Sigmoid colon (tissue), 7 donors: ENCODE data around the gene CACNA1G. TPM values are rescaled to one million over a fixed set of nuclear protein-coding genes. Genes with fewer than 3 reads are reported as not detected.
A peak's percentile ranks its signal among the peaks of the same experiment; 100 is the strongest.

Source experiments
- DNase-seq: peaks from one replicate; pipeline ENCODE4 v3.0.0-alpha.2; 2019
- H3K27ac ChIP-seq, 4 donors: fragments of 200-600 bp; sonication (generic); one replicate each; pipeline ENCODE4 v1.5.1; 2016 to 2019; ENCODE audit warnings: mild to moderate bottlenecking in 1 of 4
- H3K27me3 ChIP-seq, 3 donors: fragments of 200-600 bp; sonication (generic); one replicate each; pipeline ENCODE4 v1.5.1; 2019; ENCODE audit warnings: mild to moderate bottlenecking in 1 of 3
- H3K36me3 ChIP-seq, 4 donors: fragments of 200-600 bp; sonication (generic); one replicate each; pipeline ENCODE4 v1.5.1; 2016 to 2019
- H3K4me1 ChIP-seq, 4 donors: fragments of 200-600 bp; sonication (generic); one replicate each; pipeline ENCODE4 v1.5.1; 2017 to 2019
- H3K4me3 ChIP-seq, 4 donors: fragments of 200-600 bp; sonication (generic); one replicate each; pipeline ENCODE4 v1.5.1; 2017 to 2019; ENCODE audit warnings: mild to moderate bottlenecking in 2 of 4, moderate library complexity in 1 of 4
- H3K9me3 ChIP-seq, 4 donors: fragments of 200-600 bp in 3 of 4; sonication (generic) in 3 of 4; one replicate each; pipeline versions ENCODE4 v1.5.1 to v1.6.1; 2013 to 2019
- CTCF ChIP-seq, 4 experiments: fragments of 450-650 bp in 3 of 4; fragments of 200-600 bp in 1 of 4; IDR thresholded peaks; one replicate each; pipeline ENCODE4 v1.5.1; 2016 to 2019; ENCODE audit warnings: antibody characterized with exemption in 4 of 4, mild to moderate bottlenecking in 3 of 4, moderate library complexity in 2 of 4
- EP300 ChIP-seq, 4 donors: sonication (generic); formaldehyde crosslinking; IDR thresholded peaks; one replicate each; pipeline ENCODE4 v1.6.1; 2017; ENCODE audit warnings: antibody characterized with exemption in 4 of 4
- POLR2A ChIP-seq, 2 donors: fragments of 450-650 bp; IDR thresholded peaks; one replicate each; pipeline ENCODE4 v1.6.1; 2016; ENCODE audit warnings: antibody characterized with exemption in 2 of 2, mild to moderate bottlenecking in 2 of 2, moderate library complexity in 2 of 2
- POLR2AphosphoS5 ChIP-seq, 4 donors: sonication (generic); formaldehyde crosslinking; IDR thresholded peaks; one replicate each; pipeline ENCODE4 v1.6.1; 2017; ENCODE audit warnings: antibody characterized with exemption in 4 of 4
- whole genome bisulfite sequencing, 2 donors: extraction: QIAGEN DNeasy Blood & Tissue Kit; methylation state at CpG; one replicate each; pipeline ENCODE4 v1.1.7; 2013; 5-methylcytosine and 5-hydroxymethylcytosine counted together
- intact Hi-C: fragments of 100-400 bp; cut with DNase I; formaldehyde crosslinking; loops from one replicate; pipeline ENCODE4 v1.15.1; 2023
- polyA plus RNA-seq, 3 donors: library from polyadenylated mRNA; stranded (reverse); fragments of 200-250 nt; gene quantifications; one replicate each; pipeline ENCODE4 v1.2.3, GENCODE V29; 2013
- total RNA-seq, 4 donors: library from RNA; depleted of rRNA; stranded (reverse); fragments of >200 nt; gene quantifications; one replicate each; pipeline ENCODE4 v1.1.0, GENCODE V29; 2016
- donor health status: healthy with polysubstance abuse.
- donor health status: Bipolar disorder and iron deficiency.
- donor health status: healthy.

CACNA1G gene
- total and polyA plus RNA-seq, 7 donors: under 0.01 to 1.4 (median 0.34) TPM; not detected in 1

- H3K27ac ChIP-seq: peak overlapping the region; percentile 50 to 79 (median 72)
- H3K4me3 ChIP-seq: peak overlapping the region; percentile 39 to 70 (median 60)
- no peaks in the 10 kb centered on the region for H3K27me3 ChIP-seq
- DNase-seq: peak; percentile 92
- H3K4me1 ChIP-seq: peaks cover 0 to 23% (median 17%) of the 10 kb centered on the region in 4 donors
- no peaks in the 10 kb centered on the region for H3K9me3 ChIP-seq
- TF ChIP-seq POLR2A (IDR thresholded peaks at IDR 0.05) (peak in 1 of 2 donors; percentile 13), EP300 (IDR thresholded peaks at IDR 0.05) (no peak), CTCF (IDR thresholded peaks at IDR 0.05) (no peak), POLR2AphosphoS5 (IDR thresholded peaks at IDR 0.05) (peak in 2 of 4 donors; percentile 73 to 77)
- 2 to 3% methylated on average over 82 of the region's 82 CpGs for WGBS, 2 donors
- no peaks in the 10 kb centered on the region for H3K36me3 ChIP-seq
- intact Hi-C loops: loop anchor here (2.0 to 10.0 kb wide), 4 partner anchors 63 to 613 kb away; partner anchors contain the start of genes NME1 and RSAD1
These were observed 18.5 kb upstream of the CACNA1G start for GRCh38 chr17:50541716-50542688.

- peak overlapping the region in 2 of 4 donors; percentile 57 to 62 for H3K4me3 ChIP-seq
- intact Hi-C loops: loop anchor here (10.0 kb wide), 3 partner anchors 242 to 612 kb away; partner anchors contain the start of gene NME1
- H3K36me3 ChIP-seq: no peaks in the 10 kb centered on the region
- no peak for DNase-seq
- no peaks in the 10 kb centered on the region for H3K27me3 ChIP-seq
- no peak for TF ChIP-seq CTCF (IDR thresholded peaks at IDR 0.05)
- TF ChIP-seq POLR2A (IDR thresholded peaks at IDR 0.05): no peak
- TF ChIP-seq POLR2AphosphoS5 (IDR thresholded peaks at IDR 0.05): no peak
- TF ChIP-seq EP300 (IDR thresholded peaks at IDR 0.05): no peak
- H3K9me3 ChIP-seq: no peaks in the 10 kb centered on the region
- peak overlapping the region in 2 of 4 donors; percentile 72 for H3K27ac ChIP-seq
- H3K4me1 ChIP-seq: peaks cover 0 to 33% (median 27%) of the 10 kb centered on the region in 4 donors
- 20 to 74% methylated on average over 16 of the region's 16 CpGs for WGBS, 2 donors
These were observed 17.4 kb upstream of the CACNA1G start for GRCh38 chr17:50542795-50543774.

- no peak overlapping the region for H3K27ac ChIP-seq
- H3K36me3 ChIP-seq: peaks cover 0 to 8% (median 2%) of the 10 kb centered on the region in 4 donors
- no peak for TF ChIP-seq POLR2A (IDR thresholded peaks at IDR 0.05)
- TF ChIP-seq POLR2AphosphoS5 (IDR thresholded peaks at IDR 0.05): no peak
- no peak for TF ChIP-seq CTCF (IDR thresholded peaks at IDR 0.05)
- no peak for TF ChIP-seq EP300 (IDR thresholded peaks at IDR 0.05)
- DNase-seq: no peak
- H3K27me3 ChIP-seq: no peaks in the 10 kb centered on the region
- WGBS, 2 donors: 65 to 76% methylated on average over 7 of the region's 7 CpGs
- no peaks in the 10 kb centered on the region for H3K9me3 ChIP-seq
- intact Hi-C loops: loop anchor here (10.0 kb wide), 3 partner anchors 240 to 610 kb away; partner anchors contain the start of gene NME1
- H3K4me1 ChIP-seq: peaks cover 0 to 36% (median 28%) of the 10 kb centered on the region in 4 donors
- no peak overlapping the region for H3K4me3 ChIP-seq
These were observed 16.0 kb upstream of the CACNA1G start for GRCh38 chr17:50544516-50544915.

- Histone ChIP-seq H3K9me3 (no peaks in the 10 kb centered on the region), H3K4me3 (no peak overlapping the region), H3K27ac (no peak overlapping the region), H3K27me3 (no peaks in the 10 kb centered on the region), H3K36me3 (peaks cover 0 to 12% (median 4%) of the 10 kb centered on the region in 4 donors), H3K4me1 (peaks cover 0 to 36% (median 28%) of the 10 kb centered on the region in 4 donors)
- TF ChIP-seq CTCF (IDR thresholded peaks at IDR 0.05): no peak
- no peak for TF ChIP-seq POLR2AphosphoS5 (IDR thresholded peaks at IDR 0.05)
- no peak for TF ChIP-seq EP300 (IDR thresholded peaks at IDR 0.05)
- no peak for TF ChIP-seq POLR2A (IDR thresholded peaks at IDR 0.05)
- 10 to 47% methylated on average over 8 of the region's 8 CpGs for WGBS, 2 donors
- DNase-seq: no peak
- intact Hi-C loops: loop anchor here (10.0 kb wide), 3 partner anchors 239 to 609 kb away; partner anchors contain the start of gene NME1
These were observed 15.2 kb upstream of the CACNA1G start for GRCh38 chr17:50545311-50545710.
